Measurements from ENCODE around the gene KIF5C.

The KIF5C gene

DNA sequence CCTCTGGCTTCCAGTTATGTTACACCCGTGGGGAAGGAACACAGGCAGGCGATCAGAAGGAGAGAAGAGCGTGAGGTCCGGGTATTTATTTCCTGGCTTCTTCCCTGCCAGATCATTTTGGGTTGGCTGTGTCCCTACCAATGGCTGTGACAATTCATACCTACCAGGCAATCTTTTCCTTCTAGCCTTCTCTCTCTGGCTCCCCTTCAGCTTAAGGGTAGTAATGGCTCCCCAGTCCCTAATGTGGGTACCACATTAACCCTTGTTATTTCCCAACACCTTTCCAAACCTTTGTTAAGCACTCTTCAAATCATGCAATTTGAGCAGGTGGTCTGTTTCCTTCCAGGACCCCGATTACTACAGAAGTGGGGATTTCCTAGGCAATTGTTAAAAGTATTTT, 84.7 kb downstream of the KIF5C start:
- peaks cover 15% of the 10 kb centered on the region for H3K27me3 Mint-ChIP-seq (ENCODE audit: low read depth)
- H3K4me3 Mint-ChIP-seq, result no peak overlapping the region
- no peaks in the 10 kb centered on the region for H3K4me1 Mint-ChIP-seq

DNA sequence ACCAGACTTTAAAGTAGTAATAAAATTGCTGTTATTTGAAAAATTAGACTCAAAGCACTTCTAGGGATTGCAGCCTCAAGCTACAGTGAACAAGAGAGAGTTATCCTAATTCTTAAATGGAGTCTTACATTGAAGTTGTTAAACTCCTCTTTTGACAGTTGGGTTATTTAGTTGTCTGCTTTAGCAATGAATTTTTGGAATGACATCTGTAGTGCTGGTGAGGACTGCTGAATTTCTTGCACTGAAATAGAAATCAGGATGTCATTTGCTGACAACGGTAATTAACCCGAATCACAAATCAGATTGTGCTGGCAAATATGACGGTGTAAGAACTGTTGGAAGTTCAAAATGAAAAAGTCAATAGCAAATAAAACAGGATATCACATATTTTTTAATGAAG, 85.5 kb downstream of the KIF5C start:
- H3K9me3 Mint-ChIP-seq, result no peaks in the 10 kb centered on the region

More for the DNA sequence above, 84.7 kb downstream of the KIF5C start:
- TF ChIP-seq, protein P1, sequence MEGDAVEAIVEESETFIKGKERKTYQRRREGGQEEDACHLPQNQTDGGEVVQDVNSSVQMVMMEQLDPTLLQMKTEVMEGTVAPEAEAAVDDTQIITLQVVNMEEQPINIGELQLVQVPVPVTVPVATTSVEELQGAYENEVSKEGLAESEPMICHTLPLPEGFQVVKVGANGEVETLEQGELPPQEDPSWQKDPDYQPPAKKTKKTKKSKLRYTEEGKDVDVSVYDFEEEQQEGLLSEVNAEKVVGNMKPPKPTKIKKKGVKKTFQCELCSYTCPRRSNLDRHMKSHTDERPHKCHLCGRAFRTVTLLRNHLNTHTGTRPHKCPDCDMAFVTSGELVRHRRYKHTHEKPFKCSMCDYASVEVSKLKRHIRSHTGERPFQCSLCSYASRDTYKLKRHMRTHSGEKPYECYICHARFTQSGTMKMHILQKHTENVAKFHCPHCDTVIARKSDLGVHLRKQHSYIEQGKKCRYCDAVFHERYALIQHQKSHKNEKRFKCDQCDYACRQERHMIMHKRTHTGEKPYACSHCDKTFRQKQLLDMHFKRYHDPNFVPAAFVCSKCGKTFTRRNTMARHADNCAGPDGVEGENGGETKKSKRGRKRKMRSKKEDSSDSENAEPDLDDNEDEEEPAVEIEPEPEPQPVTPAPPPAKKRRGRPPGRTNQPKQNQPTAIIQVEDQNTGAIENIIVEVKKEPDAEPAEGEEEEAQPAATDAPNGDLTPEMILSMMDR (IDR thresholded peaks at IDR 0.05; ENCODE audit: unreplicated experiment in 3 of 3), result no peak
- peaks cover 12% of the 10 kb centered on the region for H3K36me3 Mint-ChIP-seq (ENCODE audit: low read depth)
- no peaks in the 10 kb centered on the region for H3K9me3 Mint-ChIP-seq
- H3K27ac Mint-ChIP-seq, result no peak overlapping the region

DNA sequence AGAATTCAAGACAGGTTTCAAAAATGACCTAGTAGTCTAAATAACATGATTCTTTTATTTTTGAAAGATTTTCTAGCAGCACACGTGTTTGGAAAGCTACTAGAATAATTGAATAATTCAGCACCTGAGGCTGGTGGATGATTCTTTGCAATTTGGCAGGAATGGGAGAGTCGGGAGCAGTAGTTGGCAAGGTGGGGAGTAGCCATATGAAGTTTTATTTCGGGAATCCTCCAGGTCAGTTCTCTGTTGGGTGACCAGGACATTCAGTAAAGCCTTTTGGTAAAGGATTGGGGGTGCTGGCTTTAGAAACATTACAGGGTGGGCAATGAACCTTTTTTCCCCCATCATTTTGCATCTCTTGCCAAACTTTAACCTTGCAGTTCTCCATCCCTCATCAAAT, 88.4 kb downstream of the KIF5C start:
- TF ChIP-seq, protein P1 (IDR thresholded peaks at IDR 0.05; ENCODE audit: unreplicated experiment in 3 of 3), result no peak
- Mint-ChIP-seq H3K4me1 (peaks cover 14% of the 10 kb centered on the region), H3K9me3 (no peaks in the 10 kb centered on the region), H3K4me3 (no peak overlapping the region), H3K27me3 (ENCODE audit: low read depth) (peaks cover 18% of the 10 kb centered on the region), H3K36me3 (ENCODE audit: low read depth) (peaks cover 12% of the 10 kb centered on the region), H3K27ac (no peak overlapping the region)

More for the DNA sequence above, 85.5 kb downstream of the KIF5C start:
- H3K27ac Mint-ChIP-seq, result no peak overlapping the region
- H3K27me3 Mint-ChIP-seq (ENCODE audit: low read depth), result peaks cover 18% of the 10 kb centered on the region
- H3K4me1 Mint-ChIP-seq, result no peaks in the 10 kb centered on the region
- H3K4me3 Mint-ChIP-seq, result no peak overlapping the region
- TF ChIP-seq, protein P1 (IDR thresholded peaks at IDR 0.05; ENCODE audit: unreplicated experiment in 3 of 3), result no peak
- H3K36me3 Mint-ChIP-seq (ENCODE audit: low read depth), result peaks cover 12% of the 10 kb centered on the region

DNA sequence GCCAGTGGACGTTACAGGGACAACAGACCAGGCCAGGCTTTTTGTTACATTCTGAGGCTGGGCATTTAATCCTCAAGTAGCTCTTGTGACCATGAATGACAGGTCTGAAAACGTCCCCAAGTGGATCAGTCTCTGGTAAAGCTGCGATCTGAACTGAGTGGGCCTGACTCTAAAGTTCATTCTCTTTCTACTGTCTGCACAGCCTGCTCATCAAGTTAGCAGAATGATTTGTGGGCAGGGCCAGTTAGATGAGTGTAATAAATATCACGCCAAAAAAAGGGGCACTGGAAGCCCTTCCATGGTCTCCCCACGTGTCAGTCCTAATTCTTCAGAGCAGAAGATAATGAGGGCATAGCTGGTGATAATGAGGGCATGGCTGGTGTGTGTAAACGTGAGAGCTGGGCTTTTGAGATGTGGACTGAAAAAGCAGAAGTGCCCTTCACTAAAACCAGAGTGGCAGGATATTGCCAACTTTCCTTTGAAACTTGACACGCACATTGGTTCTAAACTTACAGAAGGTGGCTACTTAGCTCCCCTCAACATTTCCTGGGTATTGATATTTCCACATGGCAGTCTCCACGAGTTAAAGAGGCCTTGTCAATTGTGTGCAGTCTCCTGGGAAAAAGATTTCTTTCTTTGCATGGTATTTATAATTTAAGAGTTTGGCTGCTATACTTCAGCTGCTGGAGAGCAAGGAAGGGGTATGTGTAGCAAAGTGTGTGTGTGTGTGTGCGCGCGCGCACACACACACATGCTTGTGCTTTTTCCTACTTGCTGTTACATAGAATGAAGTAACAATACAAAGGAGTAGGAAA, 90.8 kb downstream of the KIF5C start:
- Mint-ChIP-seq H3K9me3 (no peaks in the 10 kb centered on the region), H3K27me3 (ENCODE audit: low read depth) (peaks cover 12% of the 10 kb centered on the region), H3K36me3 (ENCODE audit: low read depth) (peaks cover 12% of the 10 kb centered on the region), H3K27ac (no peak overlapping the region), H3K4me1 (peaks cover 31% of the 10 kb centered on the region), H3K4me3 (no peak overlapping the region)
- TF ChIP-seq, protein P1 (IDR thresholded peaks at IDR 0.05; ENCODE audit: unreplicated experiment in 3 of 3), result no peak

DNA sequence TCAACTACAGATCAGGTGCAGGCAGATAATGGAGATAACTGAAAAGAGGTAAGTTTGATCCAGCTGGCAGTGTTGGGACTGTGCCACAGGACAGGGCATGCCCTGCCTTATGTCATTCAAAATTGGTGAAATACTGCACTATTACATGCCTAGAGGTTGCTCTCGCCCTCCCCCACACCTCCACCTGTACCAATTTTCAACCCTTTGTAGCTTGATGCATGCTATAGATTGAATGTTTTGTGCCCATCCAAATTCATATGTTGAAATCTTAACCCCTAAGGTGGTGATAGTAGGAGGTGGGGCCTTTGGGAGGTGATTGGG, 91.4 kb downstream of the KIF5C start:
- peaks cover 33% of the 10 kb centered on the region for H3K4me1 Mint-ChIP-seq
- peaks cover 12% of the 10 kb centered on the region for H3K36me3 Mint-ChIP-seq (ENCODE audit: low read depth)
- TF ChIP-seq, protein P1 (IDR thresholded peaks at IDR 0.05; ENCODE audit: unreplicated experiment in 3 of 3), result no peak
- no peak overlapping the region for H3K4me3 Mint-ChIP-seq
- no peaks in the 10 kb centered on the region for H3K9me3 Mint-ChIP-seq
- H3K27me3 Mint-ChIP-seq (ENCODE audit: low read depth), result peaks cover 12% of the 10 kb centered on the region
- no peak overlapping the region for H3K27ac Mint-ChIP-seq

DNA sequence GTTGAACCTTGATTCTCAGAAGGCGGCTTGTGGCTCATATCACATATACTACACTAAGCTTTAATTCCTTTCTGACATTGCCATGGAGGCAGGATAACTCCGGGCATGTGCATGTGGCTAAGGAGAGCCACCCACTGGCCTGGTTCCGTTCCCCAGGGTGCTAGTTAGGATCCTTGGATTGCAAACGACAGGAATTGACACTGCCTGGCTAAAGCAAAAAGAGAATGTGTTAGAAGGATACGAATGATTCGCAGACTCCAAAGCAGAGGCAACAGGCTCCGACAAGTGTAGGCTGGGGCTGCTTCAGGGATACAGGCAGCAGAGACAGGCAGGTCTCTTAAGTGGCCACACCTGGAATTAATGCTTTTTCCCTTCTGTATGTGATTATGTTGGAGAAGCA, 92.0 kb downstream of the KIF5C start:
- Mint-ChIP-seq H3K4me1 (peaks cover 33% of the 10 kb centered on the region), H3K27ac (peak overlapping the region; percentile 81), H3K36me3 (ENCODE audit: low read depth) (peaks cover 6% of the 10 kb centered on the region), H3K9me3 (no peaks in the 10 kb centered on the region), H3K27me3 (ENCODE audit: low read depth) (peaks cover 8% of the 10 kb centered on the region), H3K4me3 (no peak overlapping the region)
- TF ChIP-seq, protein P1 (IDR thresholded peaks at IDR 0.05; ENCODE audit: unreplicated experiment in 3 of 3), result no peak

Data from nephron (organoid).